HT1080 (cell line): ENCODE data around the gene TIGD3. TPM values are rescaled to one million over a fixed set of nuclear protein-coding genes. Genes with fewer than 3 reads are reported as not detected.

Source experiments
- DNase-seq: peaks from one replicate; pipeline ENCODE4 v3.0.0-alpha.2; 2015; ENCODE audit warnings: low read depth
- polyA plus RNA-seq, 2 experiments: library from polyadenylated mRNA; depleted of rRNA; stranded (reverse); fragments of >200 nt; gene quantifications; 2 replicates each; pipeline ENCODE4 v1.2.3, GENCODE V29; 2015
- total RNA-seq: library from RNA; depleted of rRNA; stranded (reverse); fragments of >200 nt; shearing (Covaris generic); gene quantifications from 2 replicates; pipeline ENCODE4 v1.2.3, GENCODE V29; 2014; rRNA removed

Gene TIGD3
- total RNA-seq = 0.40 and 0.51 TPM in 2 replicates
- 0.44 and 0.45 TPM in 2 replicates for polyA plus RNA-seq (2015; cell fraction: cytosol; rRNA removed)
- polyA plus RNA-seq (2015; cell fraction: nucleus; rRNA removed) = 0.35 and 0.48 TPM in 2 replicates

- peak; percentile 88 for DNase-seq
Observed at GRCh38 chr11:65354265-65355012, at the start of gene TIGD3. Gene TIGD3, plus strand, starts transcription at chr11:65354751. Its CDS starts 1,058 bp downstream, at chr11:65355809.

GRCh38 chr11:65305501-65306268, 48.9 kb upstream of the TIGD3 start:
- no peak for DNase-seq

GRCh38 chr11:65307298-65308229, 47.0 kb upstream of the TIGD3 start:
- no peak for DNase-seq

GRCh38 chr11:65308281-65308891, 46.2 kb upstream of the TIGD3 start:
- no peak for DNase-seq

- no peak for DNase-seq
Observed at GRCh38 chr11:65309006-65309405, 45.5 kb upstream of the TIGD3 start.

- no peak for DNase-seq
Observed at GRCh38 chr11:65310215-65310614, 44.3 kb upstream of the TIGD3 start.

- no peak for DNase-seq
Observed at GRCh38 chr11:65310736-65311135, 43.8 kb upstream of the TIGD3 start.

- no peak for DNase-seq
Observed at GRCh38 chr11:65311170-65311678, 43.3 kb upstream of the TIGD3 start.

- peak; percentile 74 for DNase-seq
Observed at GRCh38 chr11:65314501-65315203, 39.9 kb upstream of the TIGD3 start, which contains the start of gene CDC42EP2. Gene CDC42EP2, plus strand, starts transcription at chr11:65314866. Its CDS starts 6,033 bp downstream, at chr11:65320899.

GRCh38 chr11:65315204-65315865, 39.2 kb upstream of the TIGD3 start:
- peak; percentile 82 for DNase-seq

- no peak for DNase-seq
Observed at GRCh38 chr11:65315866-65316226, 38.7 kb upstream of the TIGD3 start.

GRCh38 chr11:65316227-65317024, 38.1 kb upstream of the TIGD3 start:
- peak; percentile 56 for DNase-seq

- DNase-seq = peak; percentile 96
Observed at GRCh38 chr11:65317025-65317786, 37.3 kb upstream of the TIGD3 start.

- no peak for DNase-seq
Observed at GRCh38 chr11:65320386-65321075, 34.0 kb upstream of the TIGD3 start.

- no peak for DNase-seq
Observed at GRCh38 chr11:65321076-65321475, 33.5 kb upstream of the TIGD3 start.

GRCh38 chr11:65321828-65322485, 32.6 kb upstream of the TIGD3 start:
- no peak for DNase-seq

GRCh38 chr11:65323813-65324212, 30.7 kb upstream of the TIGD3 start:
- DNase-seq = no peak
